Left ventricle myocardium inferior (tissue), 1 donor: ENCODE measurements around the gene HGFAC. TPM values are rescaled to one million over a fixed set of nuclear protein-coding genes. Genes with fewer than 3 reads are reported as not detected.

ENCODE experiments used
- DNase-seq: peaks from one replicate; pipeline ENCODE4 v3.0.0-alpha.2; 2020
- H3K27ac ChIP-seq: fragments of 200-600 bp; replicated peaks from 2 replicates; pipeline ENCODE4 v1.8.0; 2021
- H3K27me3 ChIP-seq: fragments of 200-600 bp; 2 replicates; pipeline ENCODE4 v1.8.0; 2021; ENCODE audit warnings: low read depth
- H3K36me3 ChIP-seq: fragments of 200-600 bp; 2 replicates; pipeline ENCODE4 v1.8.0; 2021
- H3K4me1 ChIP-seq: fragments of 200-600 bp; 2 replicates; pipeline ENCODE4 v1.8.0; 2021
- H3K4me3 ChIP-seq: fragments of 200-600 bp; 2 replicates; pipeline ENCODE4 v1.8.0; 2021; ENCODE audit warnings: mild to moderate bottlenecking, moderate library complexity
- H3K9me3 ChIP-seq: fragments of 200-600 bp; replicated peaks from 2 replicates; pipeline ENCODE4 v1.8.0; 2021
- CTCF ChIP-seq: fragments of 200-600 bp; IDR thresholded peaks from 2 replicates; pipeline ENCODE4 v1.8.0; 2021; ENCODE audit warnings: antibody characterized with exemption, mild to moderate bottlenecking, borderline replicate concordance
- intact Hi-C: fragments of 100-400 bp; cut with micrococcal nuclease; formaldehyde crosslinking; loops from one replicate; pipeline ENCODE4 v1.11.0; 2022
- total RNA-seq: library from RNA; stranded (reverse); fragmentation: NEBNext Ultra II Directional; extraction: Animal tissue kit (Norgen Biotek cat#: 25700); gene quantifications from one replicate; pipeline ENCODE4 v1.2.1, GENCODE V29; 2021
- donor health status: DM: no; HTN: yes; CAD: no; lungs with severe emphysema.

Gene HGFAC
- total RNA-seq, 1 donor from 2014 or later, result 0.80 TPM

DNA sequence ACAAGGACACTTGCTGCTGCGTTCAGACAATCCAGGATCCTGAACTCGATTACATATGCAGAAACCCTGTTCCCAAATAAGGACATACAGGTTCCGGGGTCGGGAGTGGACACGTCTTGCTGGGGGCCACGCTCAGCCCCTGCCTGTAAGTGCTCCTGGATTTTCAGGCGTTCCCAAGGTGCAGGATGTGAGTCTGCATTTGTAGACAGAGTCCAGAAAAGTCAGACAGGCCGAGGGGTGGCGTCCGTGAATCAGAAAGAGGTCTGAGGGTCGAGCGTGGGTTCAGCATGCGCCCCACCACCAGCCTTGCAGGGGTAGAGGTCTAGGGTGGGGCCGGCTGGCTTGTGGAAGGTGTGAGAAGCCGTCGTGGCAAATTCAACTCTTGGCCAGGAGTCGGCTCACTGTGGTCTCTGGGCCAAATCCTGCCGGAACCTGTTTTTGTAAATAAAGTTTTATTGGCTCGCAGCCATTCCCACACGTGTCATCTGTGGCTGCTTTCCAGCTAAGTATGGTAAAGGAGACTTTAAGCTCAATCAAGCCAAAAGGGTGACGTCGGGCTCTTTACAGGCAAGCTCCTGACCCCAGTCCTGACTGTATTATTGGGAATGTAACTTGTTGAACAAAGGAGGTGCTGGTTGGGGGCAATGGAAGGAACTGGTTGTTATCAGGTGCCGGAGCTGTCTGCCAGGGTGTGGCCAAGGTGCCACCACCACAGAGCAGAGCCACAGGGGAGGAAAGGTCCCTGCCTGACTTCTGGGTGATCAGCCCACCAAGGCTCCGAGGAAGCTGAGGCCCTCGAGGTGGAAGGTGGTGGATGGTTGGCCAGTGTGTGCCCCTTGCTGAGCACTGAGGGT, 28.7 kb downstream of the HGFAC start:
- peaks cover 33% of the 10 kb centered on the region for H3K27me3 ChIP-seq
- intact Hi-C loops, result no loop called here
- no peaks in the 10 kb centered on the region for H3K36me3 ChIP-seq
- peaks cover 87% of the 10 kb centered on the region for H3K4me1 ChIP-seq
- H3K9me3 ChIP-seq, result no peaks in the 10 kb centered on the region
- DNase-seq, result peak; percentile 15
- H3K4me3 ChIP-seq, result no peak overlapping the region
- no peak for TF ChIP-seq CTCF
- peak overlapping the region; percentile 79 for H3K27ac ChIP-seq

DNA sequence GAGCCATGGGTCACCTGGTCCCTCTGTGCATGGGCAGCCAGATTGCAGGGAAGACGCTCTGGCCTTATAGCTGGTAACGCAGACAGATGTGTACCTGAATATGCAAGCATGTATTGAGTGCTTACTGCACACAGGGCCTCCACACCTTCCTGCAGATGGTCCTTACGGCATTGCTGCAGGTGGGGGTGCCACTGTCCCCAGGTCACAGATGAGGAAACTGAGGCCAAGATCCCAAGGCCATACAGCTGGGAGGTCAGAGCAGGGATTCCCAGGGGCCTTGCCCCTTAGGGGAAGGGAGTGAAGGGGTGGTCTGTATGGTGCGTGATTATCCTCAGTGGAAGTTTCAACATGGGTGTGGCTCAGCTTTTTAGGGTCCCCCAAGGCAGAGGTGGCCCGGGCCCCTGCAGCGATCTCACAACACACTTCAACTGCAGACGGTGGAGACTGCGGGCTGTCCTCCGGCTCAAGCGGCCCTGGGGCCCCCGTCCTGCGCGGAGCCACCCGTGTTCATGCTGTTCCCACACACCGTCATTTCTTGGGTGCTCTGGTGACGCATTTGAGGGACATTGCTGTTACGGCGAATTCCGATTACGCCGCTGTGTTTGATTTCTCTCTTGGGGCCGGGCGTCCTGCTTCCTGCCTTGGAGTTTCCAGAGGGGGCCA, 29.5 kb downstream of the HGFAC start:
- no peak for DNase-seq
- Histone ChIP-seq H3K4me1 (peaks cover 80% of the 10 kb centered on the region), H3K4me3 (no peak overlapping the region), H3K27me3 (peaks cover 29% of the 10 kb centered on the region), H3K36me3 (no peaks in the 10 kb centered on the region), H3K27ac (peak overlapping the region; percentile 79), H3K9me3 (no peaks in the 10 kb centered on the region)
- intact Hi-C loops, result no loop called here
- no peak for TF ChIP-seq CTCF

GRCh38 chr4:3471886-3472285, 30.1 kb downstream of the HGFAC start:
- DNase-seq, result no peak
- peak overlapping the region; percentile 61 for H3K27ac ChIP-seq
- H3K27me3 ChIP-seq, result peaks cover 23% of the 10 kb centered on the region
- H3K4me1 ChIP-seq, result peaks cover 73% of the 10 kb centered on the region
- peaks cover 6% of the 10 kb centered on the region for H3K36me3 ChIP-seq
- no peaks in the 10 kb centered on the region for H3K9me3 ChIP-seq
- no peak overlapping the region for H3K4me3 ChIP-seq
- intact Hi-C loops, result no loop called here
- TF ChIP-seq CTCF, result no peak

GRCh38 chr4:3472411-3473141, 30.8 kb downstream of the HGFAC start:
- intact Hi-C loops, result no loop called here
- Histone ChIP-seq H3K36me3 (peaks cover 6% of the 10 kb centered on the region), H3K27ac (peak overlapping the region; percentile 61), H3K4me1 (peaks cover 72% of the 10 kb centered on the region), H3K27me3 (peaks cover 28% of the 10 kb centered on the region), H3K9me3 (no peaks in the 10 kb centered on the region), H3K4me3 (no peak overlapping the region)
- no peak for TF ChIP-seq CTCF
- no peak for DNase-seq

GRCh38 chr4:3473181-3473950, 31.6 kb downstream of the HGFAC start:
- H3K4me3 ChIP-seq, result no peak overlapping the region
- peak; percentile 22 for DNase-seq
- peak overlapping the region; percentile 61 for H3K27ac ChIP-seq
- no peak for TF ChIP-seq CTCF
- no peaks in the 10 kb centered on the region for H3K9me3 ChIP-seq
- H3K4me1 ChIP-seq, result peaks cover 65% of the 10 kb centered on the region
- intact Hi-C loops, result no loop called here
- peaks cover 6% of the 10 kb centered on the region for H3K36me3 ChIP-seq
- H3K27me3 ChIP-seq, result peaks cover 28% of the 10 kb centered on the region
